Activated CD4-positive, alpha-beta T cell treated with anti-CD3 and anti-CD28 coated beads, Interleukin-2, Interleukin-4, amounts not matched to agents 100 ng/mL and 50 ng/mL, durations not matched to agents 16 hours and 8 hours (primary cell): ENCODE measurements around the gene THTPA.
A peak's percentile ranks its signal among the peaks of the same experiment; 100 is the strongest.

Experiments
- DNase-seq: peaks from one replicate; pipeline ENCODE4 v3.0.0-alpha.2; 2020; ENCODE audit warnings: low spot score

THTPA gene

GRCh38 chr14:23555882-23556699, at the start of gene THTPA:
TSS of gene THTPA (plus strand) at chr14:23556271. CDS start at chr14:23556758, 487 bp downstream.
- peak; percentile 94 for DNase-seq

- DNase-seq = no peak
These were observed 43.9 kb upstream of the THTPA start for GRCh38 chr14:23512156-23512555.

- DNase-seq = no peak
These were observed 42.9 kb upstream of the THTPA start for GRCh38 chr14:23513005-23513817.

- no peak for DNase-seq
These were observed 42.0 kb upstream of the THTPA start for GRCh38 chr14:23513818-23514643.

- DNase-seq = no peak
These were observed 41.5 kb upstream of the THTPA start for GRCh38 chr14:23514644-23514957.

- DNase-seq = no peak
These were observed 38.3 kb upstream of the THTPA start for GRCh38 chr14:23517650-23518326.

- DNase-seq = no peak
These were observed 37.4 kb upstream of the THTPA start for GRCh38 chr14:23518709-23519108.

GRCh38 chr14:23520899-23521533, 35.1 kb upstream of the THTPA start:
- DNase-seq = no peak

- DNase-seq = no peak
These were observed 34.1 kb upstream of the THTPA start for GRCh38 chr14:23521785-23522640.

- no peak for DNase-seq
These were observed 33.4 kb upstream of the THTPA start for GRCh38 chr14:23522643-23523198.

- DNase-seq = no peak
These were observed 32.6 kb upstream of the THTPA start for GRCh38 chr14:23523229-23524016.

GRCh38 chr14:23524954-23525353, 31.1 kb upstream of the THTPA start:
- DNase-seq = no peak

- no peak for DNase-seq
These were observed 30.5 kb upstream of the THTPA start for GRCh38 chr14:23525611-23526010.

GRCh38 chr14:23528555-23528954, 27.5 kb upstream of the THTPA start:
- no peak for DNase-seq

- no peak for DNase-seq
These were observed 27.1 kb upstream of the THTPA start for GRCh38 chr14:23529016-23529415.

- DNase-seq = no peak
These were observed 25.6 kb upstream of the THTPA start for GRCh38 chr14:23530375-23531055.

GRCh38 chr14:23531391-23531790, 24.7 kb upstream of the THTPA start:
- no peak for DNase-seq

GRCh38 chr14:23532658-23533057, 23.4 kb upstream of the THTPA start:
- DNase-seq = no peak
